Body of pancreas (tissue), 4 donors: ENCODE measurements around the gene ACOT6.
"Not testable (repeated sequence)": the region's sequence is repeated elsewhere in the genome, so short reads cannot be mapped to it uniquely, and the experiment has no call there.

Experiments
- POLR2A ChIP-seq, 3 donors: fragments of 450-650 bp; IDR thresholded peaks; one replicate each; pipeline ENCODE4 v1.6.1; 2016; ENCODE audit warnings: antibody characterized with exemption in 3 of 3, mild to moderate bottlenecking in 2 of 3
- TF ChIP-seq, protein P1 (sequence below), 7 experiments: fragments of 450-650 bp in 4 of 7; fragments of 200-600 bp in 3 of 7; sonication (generic) in 3 of 7; IDR thresholded peaks; one replicate each; pipeline ENCODE4 v1.5.1; 2016 to 2019; ENCODE audit warnings: antibody characterized with exemption in 7 of 7

DNA sequence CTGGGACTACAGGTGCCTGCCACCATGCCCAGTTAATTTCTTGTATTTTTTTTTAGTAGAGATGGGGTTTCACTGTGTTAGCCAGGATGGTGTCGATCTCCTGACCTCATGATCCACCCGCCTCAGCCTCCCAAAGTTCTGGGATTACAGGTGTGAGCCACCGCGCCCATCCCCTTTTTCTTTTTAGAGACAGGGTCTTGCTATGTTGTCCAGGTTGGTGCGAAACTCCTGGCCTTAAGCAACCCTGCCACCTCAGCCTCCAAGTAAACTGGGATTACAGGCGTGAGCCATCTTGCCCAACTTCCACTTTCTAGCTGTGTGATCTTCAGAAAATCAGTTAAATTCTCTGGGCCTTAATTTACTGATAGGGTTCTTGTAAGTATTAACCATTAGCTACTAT lies 45.4 kb upstream of the ACOT6 start:
- TF ChIP-seq, protein P1, sequence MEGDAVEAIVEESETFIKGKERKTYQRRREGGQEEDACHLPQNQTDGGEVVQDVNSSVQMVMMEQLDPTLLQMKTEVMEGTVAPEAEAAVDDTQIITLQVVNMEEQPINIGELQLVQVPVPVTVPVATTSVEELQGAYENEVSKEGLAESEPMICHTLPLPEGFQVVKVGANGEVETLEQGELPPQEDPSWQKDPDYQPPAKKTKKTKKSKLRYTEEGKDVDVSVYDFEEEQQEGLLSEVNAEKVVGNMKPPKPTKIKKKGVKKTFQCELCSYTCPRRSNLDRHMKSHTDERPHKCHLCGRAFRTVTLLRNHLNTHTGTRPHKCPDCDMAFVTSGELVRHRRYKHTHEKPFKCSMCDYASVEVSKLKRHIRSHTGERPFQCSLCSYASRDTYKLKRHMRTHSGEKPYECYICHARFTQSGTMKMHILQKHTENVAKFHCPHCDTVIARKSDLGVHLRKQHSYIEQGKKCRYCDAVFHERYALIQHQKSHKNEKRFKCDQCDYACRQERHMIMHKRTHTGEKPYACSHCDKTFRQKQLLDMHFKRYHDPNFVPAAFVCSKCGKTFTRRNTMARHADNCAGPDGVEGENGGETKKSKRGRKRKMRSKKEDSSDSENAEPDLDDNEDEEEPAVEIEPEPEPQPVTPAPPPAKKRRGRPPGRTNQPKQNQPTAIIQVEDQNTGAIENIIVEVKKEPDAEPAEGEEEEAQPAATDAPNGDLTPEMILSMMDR (IDR thresholded peaks at IDR 0.05), result not testable (repeated sequence)
- not testable (repeated sequence) for TF ChIP-seq POLR2A (IDR thresholded peaks at IDR 0.05)
